HFF-Myc (cell line): Measurements from ENCODE around the gene EML6.

Experiments
- DNase-seq: peaks from one replicate; pipeline ENCODE4 v3.0.0-alpha.2; 2011; ENCODE audit warnings: low read depth; ENCODE audit errors: extremely low read depth
- H3K4me3 ChIP-seq: replicated peaks from 2 replicates; pipeline ENCODE4 v1.5.1; 2011; ENCODE audit warnings: low read depth, mild to moderate bottlenecking, control low read depth, low read length
- CTCF ChIP-seq: IDR thresholded peaks from 2 replicates; pipeline ENCODE4 v1.5.1; 2012; ENCODE audit warnings: mild to moderate bottlenecking, low read depth, low read length, control low read depth; ENCODE audit errors: missing control alignments

The EML6 gene

DNA sequence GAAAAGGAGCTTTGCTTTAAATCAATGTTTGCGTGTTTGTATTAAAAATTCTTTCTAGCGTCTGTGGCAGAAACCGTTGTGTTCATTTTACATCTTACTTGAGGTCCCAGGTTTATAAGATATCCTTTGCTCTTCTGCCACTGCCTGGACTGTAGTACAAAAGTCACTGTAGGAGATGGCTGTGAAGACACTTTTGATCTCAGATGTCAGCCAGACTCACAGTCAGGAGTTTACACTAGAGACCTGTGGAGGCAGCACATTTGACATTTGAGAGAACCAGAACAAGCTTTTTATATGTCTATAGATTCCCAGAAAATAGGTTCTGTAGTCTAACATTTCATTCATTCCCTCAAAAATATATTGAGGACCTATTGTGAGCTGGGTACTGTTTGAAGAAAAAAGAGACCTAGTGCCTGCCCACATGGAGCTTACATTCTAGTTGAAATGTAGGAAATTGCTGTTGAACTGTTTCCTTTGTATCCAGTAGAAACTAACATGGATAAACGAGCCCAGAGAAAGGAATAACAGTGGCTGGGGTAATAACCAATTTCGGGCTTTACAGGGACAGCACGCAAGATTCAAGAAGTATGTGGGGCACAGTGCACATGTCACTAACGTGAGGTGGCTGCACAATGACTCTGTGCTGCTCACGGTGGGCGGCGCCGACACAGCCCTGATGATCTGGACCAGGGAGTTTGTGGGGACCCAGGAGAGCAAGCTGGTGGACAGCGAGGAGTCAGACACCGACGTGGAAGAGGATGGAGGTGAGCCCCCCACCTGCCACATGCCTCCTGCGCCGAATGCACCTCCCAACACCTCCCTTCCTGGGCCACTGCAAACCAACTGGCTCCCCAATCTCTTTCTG, 204.5 kb downstream of the EML6 start:
- no peak overlapping the region for H3K4me3 ChIP-seq
- TF ChIP-seq CTCF: no peak
- no peak for DNase-seq

DNA sequence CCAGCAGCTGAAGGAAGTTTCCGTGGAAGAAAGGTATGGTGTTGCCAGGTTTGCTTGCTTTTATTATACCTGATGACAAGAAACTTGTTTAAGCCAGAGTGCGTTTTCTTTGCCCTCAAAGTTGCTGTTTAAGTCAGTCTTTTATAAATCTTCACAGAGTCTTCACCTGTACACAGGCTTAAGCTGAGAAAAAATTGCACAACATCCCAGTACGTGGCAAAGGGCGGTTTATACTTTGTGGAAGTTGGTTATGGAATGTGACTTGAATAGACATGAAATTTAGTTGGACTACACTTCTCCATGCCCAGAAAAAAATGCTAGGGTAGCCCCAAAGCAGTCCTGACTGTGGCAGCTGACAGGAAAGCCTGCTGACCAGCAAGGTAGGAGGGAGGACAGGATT, 205.3 kb downstream of the EML6 start:
- H3K4me3 ChIP-seq: no peak overlapping the region
- TF ChIP-seq CTCF: no peak
- DNase-seq: no peak

- no peak for DNase-seq
- TF ChIP-seq CTCF: no peak
- no peak overlapping the region for H3K4me3 ChIP-seq
Measured at GRCh38 chr2:54931473-54931872, 208.0 kb downstream of the EML6 start.

- DNase-seq: no peak
- no peak overlapping the region for H3K4me3 ChIP-seq
- no peak for TF ChIP-seq CTCF
Measured at GRCh38 chr2:54935389-54935788, 211.9 kb downstream of the EML6 start.

DNA sequence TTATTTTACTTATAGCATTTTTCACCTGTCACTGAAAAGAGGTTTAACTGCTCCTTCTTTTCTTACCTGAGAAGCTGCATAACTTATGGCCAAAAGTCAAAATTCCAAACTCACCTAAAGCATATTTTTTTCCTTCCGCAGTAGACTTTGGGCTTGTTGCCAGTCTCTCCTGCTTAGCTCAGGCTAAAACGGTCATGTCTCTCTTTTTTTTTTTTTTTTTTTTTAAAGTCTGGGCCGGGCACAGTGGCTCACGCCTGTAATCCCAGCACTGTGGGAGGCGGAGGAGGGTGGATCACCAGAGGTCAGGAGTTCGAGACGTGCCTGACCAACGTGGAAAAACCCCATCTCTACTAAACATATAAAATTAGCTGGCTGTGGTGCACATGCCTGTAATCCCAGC, 213.3 kb downstream of the EML6 start:
- DNase-seq: no peak
- H3K4me3 ChIP-seq: no peak overlapping the region
- TF ChIP-seq CTCF: no peak

GRCh38 chr2:54939446-54940118, 216.1 kb downstream of the EML6 start:
- no peak for TF ChIP-seq CTCF
- H3K4me3 ChIP-seq: no peak overlapping the region
- no peak for DNase-seq

- no peak for TF ChIP-seq CTCF
- no peak for DNase-seq
- H3K4me3 ChIP-seq: no peak overlapping the region
Measured at GRCh38 chr2:54940723-54941122, 217.3 kb downstream of the EML6 start.
